Caco-2 (cell line): ENCODE data around the gene CD82. TPM values are rescaled to one million over a fixed set of nuclear protein-coding genes. Genes with fewer than 3 reads are reported as not detected.
A peak's percentile ranks its signal among the peaks of the same experiment; 100 is the strongest.

Source experiments
- BruUV-seq: library from RNA; stranded (reverse); fragments of 400-500 nt; replicated peaks from 2 replicates; lab custom pipeline; 2021; lab: Mats Ljungman, UMichigan
- CTCF ChIA-PET: fragments of 300-600 bp; sonication (Branson Sonifier 250); formaldehyde crosslinking; loops from one replicate; lab custom pipeline; 2022; ENCODE audit warnings: antibody characterized with exemption; lab: Charles Lee
- POLR2A ChIA-PET: fragments of 300-600 bp; sonication (Branson Sonifier 250); formaldehyde crosslinking; loops from one replicate; lab custom pipeline; 2022; ENCODE audit warnings: antibody characterized with exemption; lab: Charles Lee
- DNase-seq, 2 experiments: peaks; one replicate each; pipeline versions ENCODE4 v3.0.0 to v3.0.0-alpha.2; 2020 to 2022
- H3K27me3 ChIP-seq: replicated peaks from 2 replicates; pipeline ENCODE4 v1.6.0; 2011; ENCODE audit warnings: low read length; ENCODE audit not compliant: control insufficient read depth, insufficient read depth
- H3K36me3 ChIP-seq: 2 replicates; pipeline ENCODE4 v1.5.1; 2011; ENCODE audit warnings: low read length; ENCODE audit not compliant: control insufficient read depth, insufficient read depth
- H3K4me1 ChIP-seq: fragments of 250-450 bp; sonication (Bioruptor Pico); 2 replicates; pipeline ENCODE4 v1.5.1; 2020; ENCODE audit warnings: mild to moderate bottlenecking
- H3K4me3 ChIP-seq: 2 replicates; pipeline ENCODE4 v1.5.1; 2011; ENCODE audit warnings: low read depth, mild to moderate bottlenecking, control low read depth, low read length
- H3K9me3 ChIP-seq: fragments of 250-450 bp; sonication (Bioruptor Pico); 2 replicates; pipeline ENCODE4 v1.5.1; 2020; ENCODE audit warnings: mild to moderate bottlenecking, moderate library complexity
- H3K27ac Mint-ChIP-seq: one replicate; pipeline ENCODE4 v1.8.0; 2022; ENCODE audit warnings: mixed read lengths; ENCODE audit not compliant: unreplicated experiment
- H3K27me3 Mint-ChIP-seq: one replicate; pipeline ENCODE4 v1.8.0; 2022; ENCODE audit warnings: mixed read lengths; ENCODE audit not compliant: insufficient read depth, unreplicated experiment
- H3K36me3 Mint-ChIP-seq: one replicate; pipeline ENCODE4 v1.8.0; 2022; ENCODE audit warnings: mild to moderate bottlenecking, mixed read lengths; ENCODE audit not compliant: insufficient read depth, unreplicated experiment
- H3K4me1 Mint-ChIP-seq: one replicate; pipeline ENCODE4 v1.8.0; 2022; ENCODE audit warnings: low read depth, mixed read lengths; ENCODE audit not compliant: unreplicated experiment
- H3K4me3 Mint-ChIP-seq: one replicate; pipeline ENCODE4 v1.8.0; 2022; ENCODE audit warnings: mild to moderate bottlenecking, moderate library complexity, mixed read lengths; ENCODE audit not compliant: unreplicated experiment
- H3K9me3 Mint-ChIP-seq: one replicate; pipeline ENCODE4 v1.8.0; 2022; ENCODE audit warnings: mixed read lengths; ENCODE audit not compliant: unreplicated experiment
- CTCF ChIP-seq, 2 experiments: fragments of 200-600 bp in 1 of 2; IDR thresholded peaks; 1 replicate in 1 of 2; 2 replicates in 1 of 2; pipeline versions ENCODE4 v1.5.1 to v1.8.0; 2011 to 2022; ENCODE audit warnings: antibody characterized with exemption in 1 of 2, control low read depth in 1 of 2, inconsistent platforms in 1 of 2, low read depth in 1 of 2, low read length in 1 of 2, mild to moderate bottlenecking in 1 of 2, moderate library complexity in 1 of 2; ENCODE audit not compliant: insufficient read depth in 1 of 2, severe bottlenecking in 1 of 2, unreplicated experiment in 1 of 2
- intact Hi-C: fragments of 100-400 bp; cut with micrococcal nuclease; formaldehyde crosslinking; loops from one replicate; pipeline ENCODE4 v1.10.0; 2022; ENCODE audit not compliant: unreplicated experiment
- total RNA-seq: library from RNA; stranded (reverse); gene quantifications from 2 replicates; pipeline ENCODE4 v1.2.3, GENCODE V29; 2022

CD82 gene
- total RNA-seq, 1 experiment from 2014 or later = 4.3 TPM

- H3K9me3 Mint-ChIP-seq = no peaks in the 10 kb centered on the region
- H3K27ac Mint-ChIP-seq = no peak overlapping the region
- H3K36me3 Mint-ChIP-seq = no peaks in the 10 kb centered on the region
- CTCF ChIA-PET = interaction anchor here (0.6 to 3.5 kb wide), 6 partner anchors 9 to 370 kb away, joined by 3 to 36 read pairs (median 6); no protein-coding TSS in a partner anchor
- Histone ChIP-seq H3K36me3 (no peaks in the 10 kb centered on the region), H3K4me1 (no peaks in the 10 kb centered on the region), H3K9me3 (no peaks in the 10 kb centered on the region), H3K27me3 (no peaks in the 10 kb centered on the region; the same call in 1 of the 2 replicates), H3K4me3 (peak overlapping the region; percentile 52)
- intact Hi-C loops = loop anchor here (1.0 to 2.0 kb wide), 2 partner anchors 39 to 51 kb away; no protein-coding TSS in a partner anchor
- peak overlapping the region; percentile 72 for H3K4me3 Mint-ChIP-seq
- POLR2A ChIA-PET = no interaction called here
- peaks cover 4% of the 10 kb centered on the region for H3K27me3 Mint-ChIP-seq
- TF ChIP-seq CTCF (IDR thresholded peaks at IDR 0.05; ENCODE audit: insufficient read depth in 1 of 2, low read depth in 1 of 2, low read length in 1 of 2, severe bottlenecking in 1 of 2, unreplicated experiment in 1 of 2) = no peak
- no TSS peak for BruUV-seq
- DNase-seq = no peak
- H3K4me1 Mint-ChIP-seq = no peaks in the 10 kb centered on the region
Measured at GRCh38 chr11:44565953-44566949, 788 bp downstream of the CD82 start.

DNA sequence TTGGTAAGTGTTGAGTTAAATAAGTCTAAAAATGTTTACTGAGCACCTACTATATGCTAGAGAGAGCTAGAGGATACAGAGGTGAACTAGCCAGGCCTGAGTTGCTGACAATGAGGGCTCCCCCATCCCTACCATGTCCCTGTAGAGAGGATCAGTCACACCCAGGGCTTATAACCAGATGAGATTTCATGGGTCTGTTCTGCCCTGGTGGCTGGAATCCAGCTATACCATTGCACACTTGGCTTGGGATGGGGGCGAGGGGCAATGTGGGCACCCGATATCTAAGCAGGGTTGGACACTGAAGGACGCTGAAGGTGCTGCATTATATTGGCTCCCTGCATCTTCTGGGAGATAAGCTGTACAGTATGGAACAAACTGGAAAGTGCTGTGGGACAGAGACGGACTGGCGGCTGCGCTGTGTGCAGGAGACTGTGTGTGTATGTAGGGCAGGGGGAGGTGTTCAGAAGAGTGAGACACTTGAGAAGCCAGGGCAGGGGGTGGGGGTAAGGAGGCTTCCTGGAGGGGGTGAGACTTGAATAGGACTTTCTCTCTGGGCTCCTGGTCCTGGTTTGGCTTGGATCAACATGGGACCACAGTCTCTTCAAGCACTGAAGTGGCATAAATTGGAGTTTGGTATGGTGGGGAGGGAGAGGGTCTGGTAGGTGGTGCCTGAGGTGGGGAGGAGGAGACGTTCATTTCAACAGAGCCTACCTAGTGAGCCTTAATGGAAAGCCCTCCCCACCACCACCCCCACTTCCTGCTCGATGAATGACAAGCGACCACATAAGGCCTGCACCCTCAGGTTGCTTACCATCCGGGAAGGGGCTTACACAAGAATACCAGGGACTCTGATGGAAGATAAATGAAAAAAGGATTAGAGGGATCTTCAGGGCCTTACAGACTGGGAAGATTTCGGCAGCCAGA, 1.8 kb downstream of the CD82 start:
- Histone ChIP-seq H3K36me3 (no peaks in the 10 kb centered on the region), H3K27me3 (no peaks in the 10 kb centered on the region; the same call in 1 of the 2 replicates), H3K4me3 (no peak overlapping the region), H3K9me3 (no peaks in the 10 kb centered on the region), H3K4me1 (no peaks in the 10 kb centered on the region)
- Mint-ChIP-seq H3K9me3 (no peaks in the 10 kb centered on the region), H3K27me3 (peaks cover 4% of the 10 kb centered on the region), H3K36me3 (no peaks in the 10 kb centered on the region), H3K4me3 (no peak overlapping the region), H3K4me1 (no peaks in the 10 kb centered on the region), H3K27ac (no peak overlapping the region)
- ChIA-PET CTCF (no interaction called here), POLR2A (no interaction called here)
- intact Hi-C loops = no loop called here
- no peak for DNase-seq
- no TSS peak for BruUV-seq
- TF ChIP-seq CTCF (IDR thresholded peaks at IDR 0.05; ENCODE audit: insufficient read depth in 1 of 2, low read depth in 1 of 2, low read length in 1 of 2, severe bottlenecking in 1 of 2, unreplicated experiment in 1 of 2) = no peak

GRCh38 chr11:44567876-44568256, 2.4 kb downstream of the CD82 start:
- H3K27ac Mint-ChIP-seq = no peak overlapping the region

More at GRCh38 chr11:44567876-44568256, 2.4 kb downstream of the CD82 start:
- Histone ChIP-seq H3K9me3 (no peaks in the 10 kb centered on the region), H3K36me3 (no peaks in the 10 kb centered on the region), H3K27me3 (no peaks in the 10 kb centered on the region; the same call in 1 of the 2 replicates), H3K4me3 (no peak overlapping the region), H3K4me1 (no peaks in the 10 kb centered on the region)
- ChIA-PET CTCF (no interaction called here), POLR2A (no interaction called here)
- Mint-ChIP-seq H3K9me3 (no peaks in the 10 kb centered on the region), H3K4me3 (no peak overlapping the region), H3K36me3 (no peaks in the 10 kb centered on the region), H3K27me3 (peaks cover 4% of the 10 kb centered on the region), H3K4me1 (no peaks in the 10 kb centered on the region)
- no peak for DNase-seq
- intact Hi-C loops = no loop called here
- no TSS peak for BruUV-seq
- no peak for TF ChIP-seq CTCF (IDR thresholded peaks at IDR 0.05; ENCODE audit: insufficient read depth in 1 of 2, low read depth in 1 of 2, low read length in 1 of 2, severe bottlenecking in 1 of 2, unreplicated experiment in 1 of 2)
